Rectal smooth muscle tissue (tissue), 1 donor: ENCODE measurements around the gene SPIRE1.
"Not testable (repeated sequence)": the region's sequence is repeated elsewhere in the genome, so short reads cannot be mapped to it uniquely, and the experiment has no call there.

Source experiments
- H3K27ac ChIP-seq: one replicate; pipeline ENCODE4 v1.7.0; 2013; ENCODE audit warnings: low read depth, low read length, inconsistent platforms
- H3K27me3 ChIP-seq: one replicate; pipeline ENCODE4 v1.7.0; 2013; ENCODE audit warnings: low read length; ENCODE audit not compliant: control insufficient read depth, insufficient read depth
- H3K36me3 ChIP-seq: one replicate; pipeline ENCODE4 v1.7.0; 2013; ENCODE audit warnings: low read length; ENCODE audit not compliant: control insufficient read depth, insufficient read depth
- H3K4me1 ChIP-seq: one replicate; pipeline ENCODE4 v1.7.0; 2013; ENCODE audit warnings: low read length; ENCODE audit not compliant: control insufficient read depth, insufficient read depth
- H3K4me3 ChIP-seq: one replicate; pipeline ENCODE4 v1.7.0; 2013; ENCODE audit warnings: low read length
- H3K9ac ChIP-seq: one replicate; pipeline ENCODE4 v1.7.0; 2013; ENCODE audit warnings: low read length

Gene SPIRE1

DNA sequence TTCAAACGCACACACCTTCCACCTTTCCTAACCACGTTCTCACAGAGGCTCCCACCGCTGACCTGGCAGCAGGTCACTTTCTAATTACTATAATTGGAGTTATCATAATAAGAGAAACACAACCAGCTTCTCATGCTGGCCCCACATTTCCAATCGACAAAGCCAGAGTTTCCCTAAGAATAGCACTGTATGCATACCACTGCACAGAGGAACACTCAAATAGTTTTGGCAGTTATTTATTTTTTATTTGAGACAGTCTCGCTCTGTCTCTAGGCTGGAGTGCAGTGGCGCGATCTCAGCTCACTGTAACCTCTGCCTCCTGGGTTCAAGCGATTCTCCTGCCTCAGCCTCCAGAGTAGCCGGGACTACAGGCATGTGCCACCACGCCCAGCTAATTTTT, 176.0 kb downstream of the SPIRE1 start:
- H3K27me3 ChIP-seq, H3K4me1 ChIP-seq, H3K36me3 ChIP-seq, H3K4me3 ChIP-seq, H3K27ac ChIP-seq, H3K9ac ChIP-seq: not testable (repeated sequence)

DNA sequence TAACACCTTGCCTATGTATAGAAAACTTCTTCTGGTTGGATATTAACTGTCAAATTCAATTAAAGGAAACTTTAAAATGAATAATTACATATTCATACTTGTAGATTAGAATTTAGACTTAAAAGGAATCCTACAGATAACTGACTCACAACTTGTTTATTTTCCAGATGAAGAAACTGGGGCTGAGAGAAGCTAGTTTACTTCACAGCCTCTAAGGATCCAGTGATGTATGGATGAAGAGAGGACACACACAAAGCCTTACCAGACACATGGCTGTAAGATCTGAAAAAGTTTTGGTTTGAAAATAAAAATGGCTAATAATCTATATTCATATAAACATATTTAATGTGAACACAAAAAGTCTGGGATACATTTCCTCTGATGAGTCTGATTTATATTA, 177.9 kb downstream of the SPIRE1 start:
- H3K27me3 ChIP-seq, result no peaks in the 10 kb centered on the region
- no peaks in the 10 kb centered on the region for H3K4me1 ChIP-seq
- H3K27ac ChIP-seq, result no peak overlapping the region
- no peak overlapping the region for H3K9ac ChIP-seq
- no peak overlapping the region for H3K4me3 ChIP-seq
- peaks cover 2% of the 10 kb centered on the region for H3K36me3 ChIP-seq

DNA sequence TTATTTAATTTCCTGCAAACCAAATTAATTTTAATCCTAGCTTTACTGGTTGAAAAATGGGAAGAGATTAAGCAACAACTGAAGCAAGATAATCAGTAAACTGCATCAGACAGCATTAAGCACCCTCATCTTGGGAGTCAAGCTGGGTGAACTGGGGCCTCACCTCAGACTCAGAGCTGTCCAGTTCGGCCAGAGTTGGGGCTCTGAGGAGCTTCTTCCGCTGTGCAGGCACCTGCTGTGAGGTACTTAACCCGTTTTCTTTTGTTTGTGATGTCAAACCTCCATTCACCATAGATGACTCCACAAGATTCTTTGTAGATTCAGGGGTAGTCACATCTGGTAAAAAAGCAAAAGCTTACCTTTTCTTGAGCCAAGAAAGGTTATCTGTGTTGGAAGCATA, 178.4 kb downstream of the SPIRE1 start:
- H3K4me3 ChIP-seq, result no peak overlapping the region
- H3K27me3 ChIP-seq, result no peaks in the 10 kb centered on the region
- H3K9ac ChIP-seq, result no peak overlapping the region
- H3K4me1 ChIP-seq, result no peaks in the 10 kb centered on the region
- H3K36me3 ChIP-seq, result peaks cover 2% of the 10 kb centered on the region
- H3K27ac ChIP-seq, result no peak overlapping the region

DNA sequence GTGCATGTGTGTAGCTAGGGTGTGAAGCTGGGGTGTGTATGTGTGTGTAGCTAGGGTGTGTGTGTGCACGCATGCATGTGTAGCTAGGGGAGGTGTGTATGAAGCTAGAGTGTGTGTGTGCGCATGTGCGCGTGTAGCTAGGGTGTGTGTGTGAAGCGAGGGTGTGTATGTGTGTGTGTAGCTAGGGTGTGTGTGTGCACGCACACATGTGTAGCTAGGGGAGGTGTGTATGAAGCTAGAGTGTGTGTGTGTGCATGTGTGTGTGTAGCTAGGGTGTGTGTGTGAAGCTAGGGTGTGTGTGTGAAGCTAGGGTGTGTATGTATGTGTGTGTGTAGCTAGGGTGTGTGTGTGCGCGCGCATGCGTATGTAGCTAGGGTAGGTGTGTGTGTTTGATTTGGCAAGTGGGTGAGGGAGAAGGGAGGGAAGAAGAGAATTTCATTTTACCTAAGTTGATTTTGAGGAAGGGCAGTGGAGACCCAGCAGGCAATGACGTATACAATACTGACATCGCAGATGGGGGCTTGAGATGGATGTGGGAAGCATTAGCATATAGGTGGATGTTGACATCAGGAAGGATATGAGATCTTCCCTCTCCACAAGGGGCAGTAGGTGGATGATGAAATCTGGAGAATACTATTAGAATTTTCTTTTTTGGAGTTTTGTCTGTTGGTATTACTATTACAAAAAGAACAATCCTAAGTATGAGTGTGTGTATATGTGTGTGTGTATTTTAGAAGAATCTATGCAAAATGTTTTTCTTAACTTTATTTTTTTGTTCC, 179.4 kb downstream of the SPIRE1 start:
- H3K4me1 ChIP-seq, result no peaks in the 10 kb centered on the region
- no peak overlapping the region for H3K27ac ChIP-seq
- no peaks in the 10 kb centered on the region for H3K27me3 ChIP-seq
- peaks cover 2% of the 10 kb centered on the region for H3K36me3 ChIP-seq
- H3K9ac ChIP-seq, result no peak overlapping the region
- no peak overlapping the region for H3K4me3 ChIP-seq

DNA sequence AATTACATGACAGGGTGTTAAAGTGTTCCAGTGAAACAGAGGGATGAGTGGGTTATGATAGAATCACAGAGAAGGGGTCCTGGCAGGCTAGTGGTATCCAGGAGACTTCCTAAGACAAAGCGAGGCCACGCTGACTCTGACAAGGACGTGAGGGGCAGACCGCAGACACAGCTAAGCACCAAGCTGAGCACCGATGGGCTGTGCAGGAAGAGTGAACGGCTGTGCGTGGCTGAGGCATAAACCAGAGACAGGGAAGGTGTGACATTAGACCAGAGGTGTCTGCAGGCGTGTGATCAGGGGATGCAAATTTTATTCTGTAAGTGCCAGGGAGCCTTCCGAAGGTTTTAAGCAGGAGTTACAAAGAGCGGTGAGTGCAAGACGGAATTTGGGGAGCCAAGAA, 180.3 kb downstream of the SPIRE1 start:
- no peak overlapping the region for H3K9ac ChIP-seq
- no peaks in the 10 kb centered on the region for H3K4me1 ChIP-seq
- H3K27me3 ChIP-seq, result no peaks in the 10 kb centered on the region
- H3K27ac ChIP-seq, result no peak overlapping the region
- peaks cover 2% of the 10 kb centered on the region for H3K36me3 ChIP-seq
- no peak overlapping the region for H3K4me3 ChIP-seq

DNA sequence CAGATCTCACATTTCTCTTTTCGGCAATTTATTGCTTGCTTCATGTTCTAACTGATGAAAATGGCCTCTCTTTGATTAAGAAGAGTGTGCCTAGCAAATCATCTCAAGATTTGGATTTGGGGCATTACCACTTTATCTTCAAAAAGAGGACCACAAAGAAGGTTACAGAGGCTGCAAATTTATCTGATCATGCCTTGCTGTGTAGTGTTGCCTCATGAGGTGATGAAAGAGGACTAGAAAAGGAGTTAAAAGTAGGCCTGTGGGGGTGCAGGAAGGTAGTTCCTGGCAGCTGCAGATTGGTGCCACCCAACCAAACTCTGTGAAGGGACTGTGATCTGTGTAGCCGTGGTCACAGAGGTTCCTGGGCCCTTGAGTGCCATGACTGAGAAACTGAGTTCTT, 181.0 kb downstream of the SPIRE1 start:
- Histone ChIP-seq H3K27ac (no peak overlapping the region), H3K9ac (no peak overlapping the region), H3K4me1 (no peaks in the 10 kb centered on the region), H3K36me3 (peaks cover 2% of the 10 kb centered on the region), H3K27me3 (no peaks in the 10 kb centered on the region), H3K4me3 (no peak overlapping the region)

DNA sequence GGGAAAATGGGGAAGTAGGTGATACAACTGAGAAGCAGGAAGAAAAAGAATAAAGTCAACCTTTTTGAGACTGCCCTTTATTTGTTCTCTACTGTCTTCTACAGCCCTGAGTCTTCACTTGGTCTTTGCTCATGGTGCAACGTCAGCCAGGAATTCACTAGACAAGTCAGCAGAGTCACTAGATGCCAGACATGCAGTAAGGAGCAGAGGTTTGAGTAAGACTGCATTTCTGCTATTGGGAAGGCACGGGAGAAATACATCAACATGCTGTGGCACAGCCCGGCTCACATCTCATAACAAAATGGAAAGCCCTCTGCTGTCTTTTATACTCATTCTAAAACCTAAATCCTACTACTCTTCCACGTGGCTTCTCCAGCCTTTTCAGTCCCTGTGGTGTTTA, 183.0 kb downstream of the SPIRE1 start:
- Histone ChIP-seq H3K27me3 (no peaks in the 10 kb centered on the region), H3K9ac (no peak overlapping the region), H3K4me1 (no peaks in the 10 kb centered on the region), H3K4me3 (no peak overlapping the region), H3K36me3 (peaks cover 2% of the 10 kb centered on the region), H3K27ac (no peak overlapping the region)

DNA sequence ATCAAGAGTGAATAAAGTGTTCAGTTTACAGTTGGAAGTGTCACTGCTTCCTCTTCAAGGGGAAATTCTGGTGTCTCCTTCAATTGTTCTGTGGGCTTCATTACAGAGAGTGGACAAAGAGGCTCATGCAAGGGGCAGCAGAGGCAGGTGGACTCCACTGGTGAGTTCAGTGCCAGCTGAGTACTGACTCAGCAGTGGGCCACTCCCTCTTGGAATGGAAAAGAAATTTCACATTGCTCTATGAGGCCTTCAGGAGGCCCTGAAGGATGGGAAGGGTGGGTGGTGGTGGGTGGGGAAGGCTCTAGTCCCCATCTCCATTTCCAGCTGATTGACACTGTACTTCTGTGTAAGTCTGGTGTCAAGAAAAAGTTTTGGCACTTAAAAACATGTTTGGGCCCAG, 183.8 kb downstream of the SPIRE1 start:
- peaks cover 2% of the 10 kb centered on the region for H3K36me3 ChIP-seq
- no peak overlapping the region for H3K9ac ChIP-seq
- H3K27me3 ChIP-seq, result no peaks in the 10 kb centered on the region
- no peak overlapping the region for H3K4me3 ChIP-seq
- no peaks in the 10 kb centered on the region for H3K4me1 ChIP-seq
- H3K27ac ChIP-seq, result no peak overlapping the region

DNA sequence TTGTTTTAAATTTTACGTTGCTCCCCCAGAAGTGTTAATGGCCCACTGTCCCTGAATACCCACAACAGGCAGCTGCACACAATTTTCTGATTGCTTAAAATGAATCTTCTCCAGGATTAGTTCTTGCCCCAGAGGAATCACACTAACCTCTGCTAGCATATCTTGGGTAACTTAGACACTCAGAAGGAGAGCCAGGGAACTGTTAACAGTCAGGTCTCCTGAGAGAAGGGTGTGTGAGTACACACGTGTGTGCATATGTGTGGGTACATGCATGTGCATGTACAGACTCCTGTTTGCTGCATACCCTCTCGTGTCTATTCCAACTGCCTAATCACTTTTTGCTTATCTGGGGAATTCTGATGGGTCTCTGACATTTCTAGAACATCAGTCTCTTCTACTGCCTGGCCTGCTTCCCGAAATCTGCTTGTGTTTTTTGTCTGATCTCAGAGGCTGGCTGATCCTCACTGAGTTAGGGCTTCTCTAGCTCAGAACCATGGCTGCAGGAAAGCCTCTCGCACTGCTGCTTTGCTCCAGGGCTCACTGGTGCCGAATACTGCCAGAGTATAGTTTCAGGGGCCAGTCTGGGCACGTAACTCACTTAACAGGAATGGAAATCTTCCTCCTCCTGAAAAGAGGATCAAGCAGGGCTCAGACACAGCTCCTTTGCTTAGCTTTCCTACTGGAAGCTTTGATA, 187.4 kb downstream of the SPIRE1 start:
- Histone ChIP-seq H3K4me3 (no peak overlapping the region), H3K9ac (no peak overlapping the region), H3K27ac (no peak overlapping the region)

DNA sequence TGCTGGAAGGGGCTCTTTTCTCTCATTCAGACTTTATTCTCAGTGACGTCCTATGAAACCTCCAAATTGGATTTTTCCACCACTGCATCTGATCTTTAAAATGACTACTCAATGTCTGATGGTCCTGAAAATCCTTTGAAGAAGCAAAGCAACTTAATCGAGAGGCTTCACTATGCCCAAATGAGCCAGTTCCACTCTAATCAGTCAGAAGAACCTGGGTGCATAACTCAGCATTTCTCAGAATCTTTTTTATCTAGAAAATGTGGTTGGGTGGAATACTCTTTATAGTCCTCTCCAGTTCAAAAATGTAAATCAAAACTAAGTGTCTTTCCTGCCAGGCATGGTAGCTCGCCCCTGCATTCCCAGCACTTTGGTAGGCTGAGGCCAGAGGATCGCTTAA, 189.5 kb downstream of the SPIRE1 start:
- no peaks in the 10 kb centered on the region for H3K4me1 ChIP-seq
- H3K27me3 ChIP-seq, result no peaks in the 10 kb centered on the region
- H3K36me3 ChIP-seq, result no peaks in the 10 kb centered on the region
- H3K9ac ChIP-seq, result no peak overlapping the region
- H3K4me3 ChIP-seq, result no peak overlapping the region
- H3K27ac ChIP-seq, result no peak overlapping the region

More for the DNA sequence above, 187.4 kb downstream of the SPIRE1 start:
- H3K27me3 ChIP-seq, result no peaks in the 10 kb centered on the region
- no peaks in the 10 kb centered on the region for H3K36me3 ChIP-seq
- no peaks in the 10 kb centered on the region for H3K4me1 ChIP-seq

DNA sequence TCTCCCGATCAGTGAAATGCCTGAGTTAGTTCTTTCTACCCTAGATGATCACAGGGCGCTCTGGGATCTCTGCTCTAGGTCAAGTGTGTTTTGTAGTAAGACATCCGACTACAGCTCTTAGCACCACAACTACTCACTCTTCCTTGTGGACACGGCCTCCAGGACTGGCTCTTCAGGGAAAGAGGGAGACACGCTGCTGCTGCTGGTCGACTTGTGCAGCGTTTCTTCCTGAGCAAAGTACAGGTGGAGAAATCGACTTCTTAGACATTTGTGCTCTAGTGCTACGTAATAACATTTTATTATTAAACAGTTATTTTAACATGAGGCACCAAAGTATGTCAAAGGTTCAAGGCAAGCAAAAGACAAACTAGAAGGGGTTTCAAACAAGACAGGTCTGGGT, 193.2 kb downstream of the SPIRE1 start:
- Histone ChIP-seq H3K9ac (no peak overlapping the region), H3K36me3 (no peaks in the 10 kb centered on the region), H3K4me3 (no peak overlapping the region), H3K4me1 (no peaks in the 10 kb centered on the region), H3K27ac (no peak overlapping the region), H3K27me3 (no peaks in the 10 kb centered on the region)

DNA sequence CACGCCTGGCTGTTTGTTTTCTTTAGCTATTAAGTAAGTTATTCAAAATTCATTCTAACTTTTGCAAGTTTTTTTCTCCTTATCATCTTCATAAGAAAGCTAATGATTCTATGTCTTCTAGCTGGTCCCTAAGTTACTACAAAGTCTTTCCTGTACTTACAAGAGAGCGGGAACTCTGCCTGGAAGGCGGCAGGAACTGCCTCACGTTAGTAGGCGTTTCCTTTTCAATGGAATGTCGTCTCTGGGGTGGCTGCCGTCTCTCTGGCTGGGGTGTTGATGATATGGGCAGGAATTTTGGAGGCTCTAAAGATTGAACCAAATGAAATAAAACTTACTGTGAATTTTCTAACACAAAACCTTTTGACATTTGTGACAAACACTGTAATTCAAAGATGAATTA, 194.7 kb downstream of the SPIRE1 start:
- no peaks in the 10 kb centered on the region for H3K27me3 ChIP-seq
- no peak overlapping the region for H3K9ac ChIP-seq
- H3K27ac ChIP-seq, result no peak overlapping the region
- no peak overlapping the region for H3K4me3 ChIP-seq
- no peaks in the 10 kb centered on the region for H3K36me3 ChIP-seq
- no peaks in the 10 kb centered on the region for H3K4me1 ChIP-seq

DNA sequence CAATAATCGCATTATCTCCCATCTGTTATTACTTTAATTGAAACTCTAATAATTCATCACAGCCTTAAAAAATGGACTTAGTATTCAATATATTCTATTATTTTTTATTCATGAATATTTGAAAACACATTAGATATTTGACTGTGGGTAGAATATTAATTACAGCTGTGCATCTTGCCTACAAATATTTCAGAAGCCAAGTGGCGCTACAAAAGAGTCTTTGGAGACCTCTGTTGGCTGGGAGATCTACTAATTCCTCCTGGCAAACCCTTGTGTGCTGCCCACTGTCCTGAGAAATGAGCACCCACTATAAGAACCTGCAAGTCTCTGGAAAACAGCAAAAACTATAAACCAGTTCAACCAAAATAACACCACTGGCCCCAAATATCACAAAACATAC, 195.7 kb downstream of the SPIRE1 start:
- Histone ChIP-seq H3K27me3 (no peaks in the 10 kb centered on the region), H3K4me1 (no peaks in the 10 kb centered on the region), H3K36me3 (no peaks in the 10 kb centered on the region), H3K27ac (no peak overlapping the region), H3K4me3 (no peak overlapping the region), H3K9ac (no peak overlapping the region)
